GM21381 (cell line): ENCODE data around the gene MTMR12.
"Not testable (repeated sequence)": the region's sequence is repeated elsewhere in the genome, so short reads cannot be mapped to it uniquely, and the experiment has no call there.

Experiments used
- ATAC-seq: cut with Tn5 transposase; IDR thresholded peaks from one replicate; pipeline ENCODE4 v1.9.1; 2021; ENCODE audit warnings: mild to moderate bottlenecking, moderate library complexity; ENCODE audit not compliant: unreplicated experiment

Gene MTMR12

DNA sequence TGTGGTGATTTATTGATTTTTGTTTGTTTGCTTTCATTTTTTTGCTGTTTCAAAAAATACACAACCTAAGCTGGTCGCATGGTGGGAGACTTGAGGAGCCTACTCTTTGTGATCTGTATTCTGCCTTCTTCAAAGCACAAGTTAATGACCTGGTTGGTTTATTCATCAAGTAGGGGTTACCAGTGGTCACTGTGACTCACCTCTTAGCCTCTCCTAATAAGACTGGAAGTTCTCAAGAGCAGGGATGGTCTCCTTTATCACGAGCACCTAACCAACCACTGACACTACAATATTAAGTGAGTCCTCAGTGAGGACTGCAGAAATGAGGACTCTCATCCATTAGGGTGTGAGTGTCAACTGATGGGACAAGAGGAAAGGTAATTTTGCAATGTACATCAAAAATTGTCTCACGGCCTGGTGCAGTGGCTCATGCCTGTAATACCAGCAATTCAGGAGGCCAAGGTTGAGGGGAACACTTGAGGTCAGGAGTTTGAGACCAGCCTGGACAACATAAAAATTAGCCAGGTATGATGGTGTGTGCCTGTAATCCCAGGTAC is 13.6 kb upstream of the MTMR12 start:
- no peak for ATAC-seq

DNA sequence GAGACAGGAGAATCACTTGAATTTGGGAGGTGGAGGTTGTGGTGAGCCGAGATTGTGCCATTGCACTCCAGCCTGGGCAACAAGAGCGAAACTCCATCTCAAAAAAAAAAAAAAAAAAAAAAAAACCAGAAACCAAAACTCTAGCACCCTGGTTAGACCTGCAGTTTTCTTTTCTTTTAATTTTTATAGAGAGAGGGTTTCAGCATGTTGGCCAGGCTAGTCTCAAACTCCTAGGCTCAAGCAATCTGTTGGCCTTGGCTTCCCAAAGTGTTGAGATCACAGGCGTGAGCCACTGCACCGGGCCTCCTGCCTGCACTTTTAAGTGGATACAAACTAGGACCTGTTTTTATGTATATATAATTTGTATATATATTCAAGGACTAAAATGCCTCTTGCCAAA is 12.9 kb upstream of the MTMR12 start:
- no peak for ATAC-seq

DNA sequence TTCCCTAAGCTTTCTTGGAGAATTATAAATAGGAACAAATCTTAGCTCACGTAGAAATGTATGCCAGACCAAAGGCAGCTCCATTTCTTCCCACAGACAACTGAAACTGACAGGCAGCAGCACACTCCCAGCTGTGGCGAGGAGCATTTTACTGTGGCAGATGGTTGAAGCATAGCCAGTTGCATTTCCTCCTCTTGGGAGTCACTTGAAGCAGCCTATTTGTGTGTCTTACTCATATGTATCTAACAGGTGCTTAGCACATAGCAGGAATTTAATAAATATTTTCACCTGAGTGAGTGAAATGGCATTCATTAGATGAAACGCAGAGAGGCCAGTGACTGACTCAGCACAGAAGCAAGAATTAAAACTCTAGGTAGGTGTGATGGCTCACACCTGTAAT is 12.3 kb upstream of the MTMR12 start:
- peak; percentile 68 for ATAC-seq

DNA sequence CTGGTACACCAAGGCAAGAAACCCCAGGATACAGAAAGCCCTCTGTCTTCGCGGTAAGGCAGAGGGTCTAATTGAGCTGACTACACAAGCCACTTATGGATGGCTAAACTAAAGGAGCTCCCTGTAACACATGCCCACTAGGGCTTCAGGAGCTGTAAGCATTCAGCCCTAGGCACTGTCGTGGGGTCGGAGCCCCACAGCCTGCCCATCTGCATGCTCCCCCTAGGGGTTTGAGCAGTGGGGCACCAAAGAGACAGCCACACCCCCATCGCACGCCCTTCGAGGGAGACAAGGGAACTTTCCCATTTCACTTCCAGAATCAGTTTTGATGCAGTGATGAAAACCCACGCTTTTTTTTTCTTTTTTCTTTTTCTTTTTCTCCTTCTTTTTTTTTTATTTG is 11.0 kb upstream of the MTMR12 start:
- no peak for ATAC-seq

DNA sequence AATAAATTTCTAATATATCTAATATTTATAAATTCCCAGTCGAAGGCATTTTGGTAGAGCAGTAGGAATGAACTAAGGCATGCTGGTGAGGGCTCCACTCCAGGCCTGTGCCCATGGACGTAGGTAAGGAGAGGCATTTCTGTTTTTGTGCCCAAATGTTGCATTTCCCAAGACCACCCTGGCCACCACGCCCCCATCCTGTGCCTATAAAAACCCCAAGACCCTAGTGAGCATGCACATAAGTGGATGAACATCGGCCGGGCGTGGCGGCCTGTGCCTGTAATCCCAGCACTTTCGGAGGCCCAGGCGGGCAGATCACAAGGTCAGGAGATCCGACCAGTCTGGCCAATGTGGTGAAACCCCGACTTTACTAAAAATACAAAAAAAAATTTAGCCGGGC is 10.1 kb upstream of the MTMR12 start:
- no peak for ATAC-seq

DNA sequence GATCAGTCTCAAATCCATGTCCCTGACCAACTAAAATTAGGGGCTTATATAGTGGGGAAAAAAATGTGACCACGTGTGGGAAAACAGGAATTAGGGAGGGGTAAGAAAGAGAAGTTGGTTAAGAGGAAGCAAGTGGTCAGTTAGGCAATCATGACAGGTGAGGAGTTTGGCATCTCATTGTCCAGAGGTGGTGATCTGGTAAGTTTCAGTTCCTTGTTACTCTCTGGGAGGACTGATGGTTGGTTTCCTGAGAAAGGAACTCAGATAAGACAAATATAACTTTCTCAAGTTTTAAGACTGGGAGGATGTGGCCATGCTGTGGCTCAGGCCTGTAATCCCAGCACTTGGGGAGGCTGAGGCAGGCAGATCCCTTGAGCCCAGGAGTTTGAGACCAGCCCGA is 9.0 kb upstream of the MTMR12 start:
- not testable (repeated sequence) for ATAC-seq

DNA sequence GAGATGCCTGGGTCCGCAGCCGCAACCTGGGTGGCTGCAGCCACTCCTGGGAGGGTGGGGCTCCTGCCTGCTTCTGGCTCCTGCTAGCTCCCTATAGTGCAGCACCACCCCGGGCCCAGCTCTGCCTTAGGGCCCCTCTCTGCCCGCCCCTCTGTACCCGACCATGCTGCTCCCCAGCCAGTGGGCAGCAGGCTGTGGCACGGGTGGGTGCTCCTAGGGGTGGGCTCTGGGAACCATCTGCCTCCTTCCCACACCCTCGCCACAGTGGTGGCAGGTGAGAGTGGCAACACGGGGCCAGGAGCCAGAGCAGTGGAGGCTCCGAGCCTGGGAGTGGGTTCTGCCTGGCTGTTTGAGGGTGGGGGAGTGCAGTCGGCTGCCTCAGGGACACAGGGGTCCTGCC is 7.8 kb upstream of the MTMR12 start:
- ATAC-seq = no peak

DNA sequence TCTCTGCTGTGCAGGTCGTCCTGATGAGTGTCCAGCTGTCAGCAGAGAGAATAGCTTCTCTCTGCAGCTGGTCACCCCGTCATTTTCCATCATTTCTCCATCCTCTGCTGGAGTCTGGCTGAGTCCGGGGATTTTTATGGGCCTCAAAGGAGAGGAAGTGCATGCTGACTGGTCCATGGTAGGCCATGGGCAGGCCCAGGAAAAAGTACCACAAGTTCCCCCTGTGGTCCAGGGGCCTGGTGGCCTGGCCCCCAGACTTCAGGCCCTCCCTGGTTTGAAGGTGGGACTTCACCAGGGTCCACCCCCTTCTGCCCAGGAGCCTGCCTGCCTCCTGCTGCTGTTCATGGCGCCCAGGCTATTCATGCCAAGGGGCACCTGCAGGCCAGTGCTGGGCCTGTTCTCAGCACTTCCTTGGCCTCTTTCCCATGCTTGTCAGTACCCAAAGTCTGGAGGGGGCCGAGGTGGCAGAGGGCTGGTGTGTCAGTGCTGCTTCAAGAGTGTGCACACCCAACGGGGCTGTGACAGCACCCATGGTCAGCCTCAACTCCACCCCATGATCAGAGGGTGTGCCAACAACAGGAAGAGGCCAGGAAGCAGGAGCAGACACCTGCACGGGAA is 7.3 kb upstream of the MTMR12 start:
- no peak for ATAC-seq

DNA sequence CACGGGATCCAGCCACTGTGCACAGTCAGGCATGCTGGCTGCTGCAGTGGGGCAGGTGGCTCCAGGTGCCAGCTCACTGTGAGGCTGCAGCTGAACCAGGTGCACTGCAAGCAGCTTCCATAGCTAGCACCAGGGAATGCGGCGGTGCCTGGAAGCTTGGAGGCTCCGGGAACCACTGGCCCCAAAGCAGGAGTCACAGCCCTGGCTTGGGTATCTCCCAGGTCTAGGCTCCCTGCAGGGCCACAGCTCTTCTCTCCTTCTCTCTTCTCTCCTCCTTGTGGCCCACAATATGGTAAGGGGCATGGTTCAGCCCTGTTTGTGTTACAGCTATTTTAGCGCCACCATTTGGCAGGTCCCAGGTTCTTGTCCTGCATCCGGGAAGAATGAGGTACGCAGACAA is 6.7 kb upstream of the MTMR12 start:
- ATAC-seq = no peak

DNA sequence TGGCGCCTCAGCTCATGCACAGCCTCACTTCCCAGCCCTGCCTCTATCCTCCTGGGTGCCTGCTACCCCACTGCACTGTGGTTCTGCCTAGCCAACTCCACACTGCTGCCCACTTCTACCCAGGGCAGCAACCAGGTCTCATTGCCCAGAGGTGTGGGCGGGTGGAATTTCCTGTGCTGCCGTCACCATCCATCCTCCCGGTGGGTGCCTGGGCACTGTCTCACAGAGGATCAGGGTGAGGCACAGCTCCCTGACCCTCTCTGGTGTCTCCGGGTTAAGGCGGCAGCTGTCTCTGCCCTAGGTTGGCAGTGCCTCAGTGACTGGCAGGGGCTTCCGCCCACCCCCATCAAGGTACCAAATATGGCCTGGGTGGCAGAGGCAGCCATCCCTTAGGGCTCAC is 4.3 kb upstream of the MTMR12 start:
- no peak for ATAC-seq

DNA sequence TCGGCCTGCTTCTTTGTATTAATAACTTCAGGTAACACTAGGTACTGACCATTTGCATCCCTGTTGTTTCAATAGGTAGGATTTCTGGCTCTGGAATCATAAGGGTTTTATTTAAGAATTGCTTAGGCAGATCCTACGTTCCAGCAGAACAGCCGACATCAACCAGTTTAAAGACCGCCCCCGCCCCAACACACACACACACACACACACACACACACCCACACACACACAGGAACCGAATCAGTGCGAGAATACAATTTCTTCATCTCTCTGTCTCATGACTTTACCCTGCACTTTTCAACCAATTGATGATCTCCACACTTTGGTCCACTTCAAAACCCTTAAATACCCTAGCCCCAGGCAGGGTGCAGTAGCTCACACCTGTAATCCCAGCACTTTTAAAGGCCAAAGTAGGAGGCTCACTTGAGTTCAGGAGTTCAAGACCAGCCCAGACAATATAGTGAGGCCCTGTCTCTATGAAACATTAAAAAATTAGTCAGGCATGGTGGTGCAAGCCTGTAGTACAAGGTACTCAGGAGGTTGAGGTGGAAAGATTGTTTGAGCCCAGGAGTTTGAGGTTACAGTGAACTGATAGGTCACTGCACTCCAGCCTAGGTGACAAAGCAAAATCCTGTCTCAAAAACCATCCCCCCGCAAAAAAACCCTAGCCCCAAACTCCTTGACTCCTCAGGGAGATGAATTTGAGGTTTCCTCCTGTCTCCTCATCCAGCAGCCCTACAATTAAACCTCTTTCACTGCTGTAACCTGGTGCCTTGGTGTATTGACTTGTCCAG is 2.7 kb upstream of the MTMR12 start:
- no peak for ATAC-seq

DNA sequence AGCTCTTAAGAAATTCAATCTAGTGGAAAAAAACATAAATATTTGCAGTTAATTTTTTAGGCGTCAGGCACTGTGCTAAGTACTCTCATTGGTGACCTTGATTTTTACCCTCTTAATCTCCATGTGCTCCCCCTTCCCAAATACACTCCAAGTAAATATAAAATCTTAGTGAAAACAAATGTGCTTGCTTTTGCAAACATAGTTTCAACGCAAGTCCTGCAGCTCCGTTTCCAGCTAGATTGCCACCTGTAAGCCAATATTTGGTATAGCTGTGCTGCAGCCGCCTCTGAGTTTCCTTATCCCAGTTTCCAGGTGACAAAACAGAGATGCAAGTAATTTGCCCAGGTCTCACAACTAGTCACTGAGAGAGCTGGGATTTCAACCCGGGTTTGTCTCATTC is 1.9 kb upstream of the MTMR12 start:
- ATAC-seq = no peak

DNA sequence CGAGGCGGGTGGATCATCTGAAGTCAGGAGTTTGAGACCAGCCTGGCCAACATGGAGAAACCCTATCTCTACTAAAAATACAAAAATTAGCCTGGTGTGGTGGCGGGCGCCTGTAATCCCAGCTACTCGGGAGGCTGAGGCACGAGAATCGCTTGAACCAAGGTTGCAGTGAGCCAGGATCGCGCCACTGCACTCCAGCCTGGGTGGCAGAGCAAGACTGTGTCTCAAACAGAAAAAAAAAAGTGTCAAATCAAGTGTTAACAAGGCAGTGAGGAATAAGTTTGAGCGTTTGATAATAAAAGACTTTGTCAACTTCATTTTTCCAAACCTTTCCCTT is 1.4 kb upstream of the MTMR12 start:
- ATAC-seq = not testable (repeated sequence)

DNA sequence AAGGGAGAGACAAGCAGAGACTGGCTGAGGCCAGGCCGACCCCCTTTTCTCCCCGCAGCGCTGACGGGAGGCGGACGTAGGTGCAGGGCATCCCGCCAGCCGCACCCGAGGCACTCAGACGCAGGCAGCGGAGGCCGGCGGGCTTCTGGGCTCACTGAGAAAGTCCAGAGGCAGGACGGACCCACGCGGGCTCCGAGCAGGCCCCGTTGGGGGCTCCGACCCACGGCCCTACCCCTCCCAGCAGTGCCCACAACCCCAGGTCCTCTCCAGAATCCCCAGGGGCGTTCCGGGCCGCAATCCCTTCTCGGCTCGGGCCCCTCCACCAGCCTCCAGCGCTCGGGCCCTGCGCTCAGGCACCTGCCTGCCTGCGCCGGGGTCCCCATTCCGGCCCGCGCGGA is 543 bp downstream of the MTMR12 start:
- peak; percentile 22 for ATAC-seq

DNA sequence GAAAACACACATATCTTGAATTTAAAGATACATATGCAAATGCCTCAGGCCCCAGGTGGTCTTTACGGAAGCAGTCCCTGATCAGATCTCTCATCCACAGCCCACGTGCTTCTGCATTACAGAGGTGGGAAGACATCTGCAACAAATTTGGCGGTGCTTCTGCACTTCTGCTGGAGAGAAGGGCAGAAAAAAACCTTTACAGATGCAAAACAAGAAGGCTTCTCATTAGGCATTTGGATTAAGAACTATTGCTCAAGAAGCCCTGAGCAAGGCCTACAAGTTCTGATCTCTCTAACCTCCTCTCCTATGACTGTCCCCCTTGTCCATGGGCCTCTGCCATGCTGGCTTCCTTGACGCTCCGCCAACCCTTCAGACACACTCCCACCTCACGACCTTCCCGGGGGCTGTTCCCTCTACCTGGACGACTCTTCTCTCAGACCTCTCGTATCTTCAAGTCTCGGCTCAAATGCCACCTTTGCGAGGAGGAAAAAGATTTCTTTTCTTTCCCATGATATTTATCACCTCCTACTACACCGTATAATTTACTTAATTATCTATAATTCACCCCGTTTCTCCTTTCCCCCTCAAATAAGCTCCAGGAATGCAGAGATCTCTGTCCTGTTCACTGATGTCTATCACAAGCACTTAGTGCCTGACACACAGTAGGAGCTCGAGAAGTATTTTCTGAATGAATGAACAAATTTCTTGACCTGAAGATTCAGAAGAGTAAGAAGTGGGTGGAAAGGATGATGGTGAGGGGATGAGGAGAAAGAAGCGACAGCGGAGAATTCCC is 1.1 kb downstream of the MTMR12 start:
- ATAC-seq = no peak

DNA sequence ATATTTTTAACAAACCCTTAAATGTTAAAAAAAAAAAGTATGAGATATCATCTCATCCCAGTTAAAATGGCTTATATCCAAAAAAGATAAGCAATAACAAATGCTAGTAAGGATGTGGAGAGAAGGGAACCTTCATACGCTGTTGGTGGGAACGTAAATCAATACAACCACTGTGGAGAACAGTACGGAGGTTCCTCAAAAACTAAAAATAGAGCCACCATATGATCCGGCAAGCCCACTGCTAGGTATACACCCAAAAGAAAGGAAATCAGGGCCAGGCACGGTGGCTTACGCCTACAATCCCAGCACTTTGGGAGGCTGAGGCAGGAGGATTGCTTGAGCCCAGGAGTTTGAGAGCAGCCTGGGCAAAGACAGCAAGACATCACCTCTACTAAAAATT is 3.0 kb downstream of the MTMR12 start:
- ATAC-seq = no peak

DNA sequence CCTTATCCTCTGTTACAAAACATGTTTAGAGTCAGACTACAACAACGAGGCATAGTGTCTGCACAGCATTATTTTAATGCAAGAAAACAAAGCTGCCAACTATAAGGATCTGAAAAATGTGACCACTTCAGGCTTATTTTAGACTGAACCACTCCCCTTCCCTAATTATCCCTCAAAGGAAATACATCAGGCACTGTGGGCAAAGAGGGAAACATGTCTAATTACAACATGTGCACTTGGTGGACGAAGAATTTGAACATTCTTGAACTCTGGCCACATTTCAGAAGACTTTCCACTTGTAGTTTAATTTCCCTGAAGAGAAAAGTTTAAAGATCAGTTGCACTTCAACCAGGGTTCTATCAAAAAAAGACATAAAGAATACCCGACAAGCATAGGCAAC is 3.8 kb downstream of the MTMR12 start:
- ATAC-seq = no peak

DNA sequence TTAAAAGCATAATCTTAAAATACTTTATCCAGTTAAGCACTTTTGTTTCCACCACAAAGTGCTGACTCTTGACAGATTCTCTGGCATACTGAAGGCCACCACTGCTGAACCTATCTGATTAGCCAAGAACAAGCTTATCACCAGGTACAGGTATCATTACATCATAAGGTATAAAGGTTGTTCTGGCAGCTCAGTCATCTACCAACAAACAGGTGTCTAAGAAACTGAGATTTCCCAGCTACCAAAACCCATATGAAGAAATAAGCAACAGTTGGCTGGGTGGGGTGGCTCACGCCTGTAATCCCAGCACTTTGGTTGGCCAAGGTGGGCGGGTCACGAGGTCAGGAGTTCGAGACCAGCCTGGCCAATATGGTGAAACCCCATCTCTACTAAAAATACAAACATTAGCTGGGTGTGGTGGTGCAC is 5.0 kb downstream of the MTMR12 start:
- no peak for ATAC-seq

DNA sequence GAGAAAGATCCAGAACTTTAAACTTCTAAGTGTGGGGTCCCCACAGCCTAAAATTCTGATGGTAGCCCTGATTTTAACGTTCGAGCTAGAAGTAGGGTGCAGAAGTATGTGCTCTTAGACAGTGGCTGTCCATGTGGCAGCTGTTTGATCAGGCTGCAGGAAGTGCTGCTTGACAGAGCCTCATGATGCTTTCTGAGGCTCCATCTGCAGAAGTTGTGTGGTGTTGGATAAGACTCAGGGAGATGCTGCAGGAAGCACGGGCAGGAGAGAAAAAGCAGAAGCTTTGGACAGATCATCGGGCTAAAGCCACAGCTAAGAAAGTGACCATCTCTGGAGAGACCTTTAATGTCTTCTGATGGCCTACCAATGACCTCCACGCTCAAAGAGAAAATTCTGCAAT is 8.1 kb downstream of the MTMR12 start:
- ATAC-seq = no peak

DNA sequence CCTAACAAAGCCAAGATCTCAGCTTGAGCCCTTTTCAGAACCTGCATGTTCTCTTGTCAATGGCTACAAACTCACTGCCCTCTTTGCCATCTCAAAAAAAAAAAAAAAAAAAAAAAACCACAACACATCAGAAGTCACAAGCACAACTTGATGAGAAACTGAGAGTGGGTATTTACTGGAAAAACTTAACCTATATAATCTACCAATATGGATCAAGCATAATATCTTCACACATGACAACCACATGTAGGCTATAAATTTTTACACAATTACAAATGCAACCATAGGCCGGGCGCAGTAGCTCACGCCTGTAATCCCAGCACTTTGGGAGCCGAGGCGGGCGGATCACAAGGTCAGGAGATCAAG is 9.0 kb downstream of the MTMR12 start:
- no peak for ATAC-seq

DNA sequence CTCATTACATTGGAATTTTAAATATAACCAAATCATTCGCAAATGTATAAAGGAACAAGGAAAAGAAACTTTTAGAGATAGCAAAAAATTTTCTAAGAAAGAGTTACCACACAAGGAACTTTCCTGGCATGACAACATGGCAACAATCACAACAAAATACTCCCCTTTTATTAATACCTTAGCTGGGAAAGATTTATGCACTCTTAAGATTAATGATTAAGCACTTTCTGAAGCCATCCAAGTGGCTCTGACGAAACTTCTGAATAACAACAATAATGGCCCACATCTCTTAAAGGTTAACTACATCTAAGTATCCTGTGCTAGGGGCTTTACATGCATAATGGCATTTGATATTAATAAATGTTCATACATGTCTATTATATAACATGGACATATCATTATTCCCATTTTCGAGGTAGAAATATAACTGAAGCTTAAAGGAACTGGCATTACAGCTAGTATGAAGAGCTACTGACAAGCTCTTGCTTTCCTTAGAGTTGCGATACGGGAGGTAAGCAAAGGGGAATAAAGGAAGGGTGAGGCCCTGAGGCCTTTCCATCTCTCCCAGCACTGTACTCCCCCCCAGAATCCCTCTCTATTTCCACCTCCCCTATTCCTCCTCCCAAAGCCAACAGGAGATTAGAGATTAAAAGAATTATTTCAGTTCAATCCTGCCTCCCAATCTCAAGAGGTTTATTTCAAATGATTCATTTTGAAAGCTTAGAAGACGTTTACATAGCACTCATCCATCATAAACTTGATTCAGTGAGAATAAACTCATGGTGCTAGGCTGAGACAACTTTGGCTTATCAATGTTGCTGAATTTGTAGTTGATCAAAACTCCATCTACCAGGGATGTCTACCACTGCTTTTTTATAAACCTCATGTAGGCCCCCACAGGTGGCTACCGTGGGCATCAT is 9.6 kb downstream of the MTMR12 start:
- no peak for ATAC-seq
